ENCODE measurements around the gene TRIM68.

The TRIM68 gene, protein sequence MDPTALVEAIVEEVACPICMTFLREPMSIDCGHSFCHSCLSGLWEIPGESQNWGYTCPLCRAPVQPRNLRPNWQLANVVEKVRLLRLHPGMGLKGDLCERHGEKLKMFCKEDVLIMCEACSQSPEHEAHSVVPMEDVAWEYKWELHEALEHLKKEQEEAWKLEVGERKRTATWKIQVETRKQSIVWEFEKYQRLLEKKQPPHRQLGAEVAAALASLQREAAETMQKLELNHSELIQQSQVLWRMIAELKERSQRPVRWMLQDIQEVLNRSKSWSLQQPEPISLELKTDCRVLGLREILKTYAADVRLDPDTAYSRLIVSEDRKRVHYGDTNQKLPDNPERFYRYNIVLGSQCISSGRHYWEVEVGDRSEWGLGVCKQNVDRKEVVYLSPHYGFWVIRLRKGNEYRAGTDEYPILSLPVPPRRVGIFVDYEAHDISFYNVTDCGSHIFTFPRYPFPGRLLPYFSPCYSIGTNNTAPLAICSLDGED

DNA sequence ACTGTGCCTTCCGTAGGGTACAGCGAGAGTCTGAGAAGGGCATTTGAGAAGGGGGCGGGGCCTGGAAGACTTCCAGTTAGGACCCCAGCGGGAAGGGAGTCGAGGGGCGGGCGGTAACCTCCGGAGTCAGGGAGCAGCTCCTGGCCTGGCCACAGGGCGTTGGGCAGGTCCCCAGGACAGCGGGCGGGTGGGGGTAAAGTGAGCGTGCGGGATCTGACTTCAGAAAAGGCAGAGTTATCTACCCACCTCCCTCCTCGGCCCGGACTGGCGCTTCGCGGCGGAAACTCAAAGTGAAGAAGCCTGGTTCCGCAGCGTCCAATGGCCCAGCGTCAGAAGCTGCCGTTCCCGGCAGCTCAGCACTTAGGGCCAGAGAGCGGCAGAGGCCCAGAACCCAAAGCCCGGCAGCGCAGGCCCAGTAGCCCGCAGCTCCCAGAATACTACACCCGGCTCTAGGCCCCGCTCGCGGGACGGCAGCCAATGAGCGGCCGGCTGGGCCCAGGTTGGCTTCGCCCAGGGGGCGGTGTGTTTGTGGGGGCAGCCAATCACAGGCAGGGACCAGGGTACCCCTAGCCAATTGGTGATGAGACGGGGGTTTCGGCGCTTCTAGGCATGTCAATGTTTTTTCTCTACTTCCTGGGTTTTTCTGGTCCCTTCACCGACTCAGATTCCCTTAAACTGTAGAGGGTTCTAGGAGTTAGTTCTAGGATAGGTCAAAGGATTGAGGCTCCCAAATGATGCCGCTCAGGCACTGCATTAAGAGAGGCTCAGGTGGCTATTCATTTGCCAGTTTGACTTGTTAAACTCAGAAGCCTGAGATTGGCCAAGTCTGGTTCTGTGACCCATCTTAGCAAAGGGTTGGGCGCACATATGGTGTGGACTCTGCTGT lies at the start of gene TRIM68:
TSS of gene TRIM68 (minus strand) at position 451 of the 886 bp plus-strand sequence. CDS start 2,727 bp downstream, outside the sequence.
- DNase-seq = peak; percentile 94

DNA sequence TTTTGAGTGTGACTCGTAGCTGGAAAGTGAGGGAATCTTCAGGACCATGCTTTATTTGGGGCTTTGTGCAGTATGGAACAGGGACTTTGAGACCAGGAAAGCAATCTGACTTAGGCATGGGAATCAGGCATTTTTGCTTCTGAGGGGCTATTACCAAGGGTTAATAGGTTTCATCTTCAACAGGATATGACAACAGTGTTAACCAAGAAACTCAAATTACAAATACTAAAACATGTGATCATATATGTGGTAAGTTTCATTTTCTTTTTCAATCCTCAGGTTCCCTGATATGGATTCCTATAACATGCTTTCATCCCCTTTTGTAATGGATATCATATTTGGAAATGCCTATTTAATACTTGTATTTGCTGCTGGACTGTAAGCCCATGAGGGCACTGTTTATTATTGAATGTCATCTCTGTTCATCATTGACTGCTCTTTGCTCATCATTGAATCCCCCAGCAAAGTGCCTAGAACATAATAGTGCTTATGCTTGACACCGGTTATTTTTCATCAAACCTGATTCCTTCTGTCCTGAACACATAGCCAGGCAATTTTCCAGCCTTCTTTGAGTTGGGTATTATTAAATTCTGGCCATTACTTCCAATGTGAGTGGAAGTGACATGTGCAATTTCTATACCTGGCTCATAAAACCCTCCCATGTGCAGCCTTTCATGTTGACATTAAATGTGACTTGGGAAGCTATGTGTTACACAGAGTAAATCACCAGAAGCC lies 46.8 kb upstream of the TRIM68 start:
- DNase-seq = no peak

DNA sequence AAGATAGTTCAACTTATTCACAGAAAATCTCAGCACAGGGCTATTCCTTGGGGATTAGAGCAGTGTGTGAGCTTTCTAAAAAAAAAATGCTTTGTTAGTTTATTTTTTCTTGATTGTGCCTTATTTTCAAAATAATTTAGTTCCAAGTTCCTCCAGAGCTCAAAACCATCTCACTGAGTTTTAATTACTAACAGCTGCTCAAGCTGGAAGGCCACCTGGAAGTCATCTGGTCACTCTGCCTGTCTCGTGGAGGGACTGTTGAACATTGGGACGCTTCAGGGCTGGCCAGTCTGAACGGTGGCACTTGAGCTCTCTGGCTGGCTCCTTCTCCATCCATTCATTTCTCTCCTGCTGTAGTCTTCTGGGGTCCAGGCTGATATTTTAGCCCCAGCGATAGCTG lies 39.7 kb upstream of the TRIM68 start:
- no peak for DNase-seq

DNA sequence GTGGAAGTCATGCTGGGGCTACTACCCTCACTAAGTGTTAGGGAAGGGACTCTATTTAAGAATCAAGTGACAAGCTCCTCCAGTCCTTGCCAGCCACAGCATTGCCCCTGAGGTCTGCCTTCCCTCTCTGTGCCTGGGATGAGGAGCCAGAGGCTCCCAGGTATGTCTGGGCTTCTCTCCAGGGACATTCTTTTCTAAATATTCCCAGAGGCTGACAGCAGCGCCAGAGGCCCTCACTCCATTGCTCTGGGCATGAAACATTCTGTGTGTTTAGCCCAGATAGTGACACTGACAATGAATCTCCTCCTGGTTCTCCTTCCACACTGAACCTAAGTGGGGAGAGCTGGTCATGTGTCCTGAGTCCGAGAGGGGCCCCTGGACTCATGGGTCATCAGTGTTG lies 37.9 kb upstream of the TRIM68 start:
- no peak for DNase-seq

DNA sequence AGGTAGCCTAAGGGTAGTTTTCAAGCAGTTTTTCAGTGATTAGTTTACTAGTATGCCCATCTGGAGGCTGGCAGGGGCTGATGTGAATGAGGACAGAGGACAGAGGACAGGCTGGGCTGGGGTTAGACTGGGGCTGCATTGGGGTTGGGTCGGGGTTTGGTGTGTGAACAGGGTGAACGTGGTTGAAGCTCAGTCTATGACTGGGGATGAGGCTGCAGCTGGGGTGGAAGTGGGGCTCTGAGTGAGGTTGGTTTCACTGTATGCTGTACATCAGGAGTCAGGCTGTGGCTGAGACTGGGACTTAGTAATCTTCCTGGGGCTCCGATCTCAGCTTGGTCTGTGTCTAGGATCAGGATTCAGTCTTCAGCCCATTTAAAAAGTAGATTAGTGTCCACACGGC lies 36.2 kb upstream of the TRIM68 start:
- DNase-seq = no peak

DNA sequence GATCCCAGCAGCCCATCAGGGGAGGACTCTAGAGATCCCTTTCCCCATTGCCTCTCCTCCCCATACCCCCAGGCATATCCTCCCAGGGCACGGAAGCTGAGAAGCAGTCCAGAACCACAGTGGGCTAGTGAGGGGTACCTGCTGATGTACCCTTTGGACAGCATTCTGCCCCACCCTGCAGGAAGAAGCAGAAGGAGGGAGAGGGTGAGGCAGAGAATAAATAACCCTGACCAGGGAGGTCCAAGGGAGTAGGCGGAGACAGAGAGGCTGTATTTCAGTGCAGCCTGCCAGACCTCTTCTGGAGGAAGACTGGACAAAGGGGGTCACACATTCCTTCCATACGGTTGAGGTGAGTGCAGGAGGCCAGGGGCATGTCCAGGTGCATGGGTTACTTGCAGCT lies 35.7 kb upstream of the TRIM68 start, which contains the start of gene OR51E1:
TSS of gene OR51E1 (plus strand) at position 301 of the 400 bp plus-strand sequence. CDS start 8,545 bp downstream, outside the sequence.
- DNase-seq = no peak

DNA sequence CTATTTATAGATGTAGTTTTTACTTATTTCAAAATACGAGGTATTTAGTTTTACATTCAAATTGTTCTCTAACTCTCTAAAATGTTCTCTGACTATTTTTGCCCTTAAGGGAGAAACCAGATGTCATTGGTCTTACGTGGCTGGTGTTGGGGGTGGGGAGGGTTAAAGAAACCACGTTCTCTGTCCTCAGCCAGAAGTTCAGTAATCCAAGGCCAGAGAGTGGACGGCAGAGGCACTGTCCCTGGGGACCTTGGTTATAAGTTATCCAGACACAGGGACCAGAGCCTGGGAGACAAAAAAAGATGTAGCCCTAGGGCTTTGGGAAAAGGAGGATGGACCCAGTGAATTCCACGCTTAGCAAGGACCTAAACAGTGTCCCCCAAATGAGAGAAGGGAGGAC lies 35.0 kb upstream of the TRIM68 start:
- DNase-seq = no peak

DNA sequence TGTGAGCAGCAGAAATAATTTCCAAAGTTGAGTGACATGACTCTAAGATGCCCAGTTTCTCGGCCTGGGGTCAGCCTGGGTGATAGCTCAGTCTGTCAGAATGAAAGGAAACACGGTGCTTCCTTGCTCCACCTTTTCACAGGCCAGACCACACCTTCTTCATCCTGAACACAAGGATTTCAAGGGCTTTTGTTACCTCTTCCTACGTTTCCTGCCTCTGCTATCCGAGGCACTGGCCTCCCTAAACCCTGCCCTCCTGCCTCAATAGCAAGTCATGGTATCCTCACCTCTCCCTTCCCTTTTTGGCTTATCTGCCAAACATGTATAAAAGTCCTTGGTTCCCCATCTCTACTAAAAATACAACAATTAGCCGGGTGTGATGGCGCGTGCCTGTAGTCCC lies 34.0 kb upstream of the TRIM68 start:
- DNase-seq = no peak

DNA sequence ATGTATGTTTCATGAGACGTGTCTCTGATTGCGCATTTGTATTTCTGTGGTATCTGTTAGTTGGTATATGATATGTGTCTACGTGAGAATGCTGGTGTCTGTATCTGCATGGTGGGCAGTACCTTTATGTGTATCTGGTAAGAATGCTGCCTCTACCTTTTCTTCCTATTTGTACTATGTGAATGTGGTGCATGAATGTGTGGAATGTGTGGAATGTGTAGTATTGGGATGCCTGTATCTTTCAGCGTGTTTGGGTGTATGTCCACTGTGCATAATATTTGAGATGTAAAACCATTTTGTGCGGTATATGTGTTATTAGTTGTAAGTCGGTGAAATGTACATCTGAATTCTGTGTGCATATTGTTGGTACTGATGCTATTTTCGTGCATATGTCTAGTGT lies 33.5 kb upstream of the TRIM68 start:
- no peak for DNase-seq

DNA sequence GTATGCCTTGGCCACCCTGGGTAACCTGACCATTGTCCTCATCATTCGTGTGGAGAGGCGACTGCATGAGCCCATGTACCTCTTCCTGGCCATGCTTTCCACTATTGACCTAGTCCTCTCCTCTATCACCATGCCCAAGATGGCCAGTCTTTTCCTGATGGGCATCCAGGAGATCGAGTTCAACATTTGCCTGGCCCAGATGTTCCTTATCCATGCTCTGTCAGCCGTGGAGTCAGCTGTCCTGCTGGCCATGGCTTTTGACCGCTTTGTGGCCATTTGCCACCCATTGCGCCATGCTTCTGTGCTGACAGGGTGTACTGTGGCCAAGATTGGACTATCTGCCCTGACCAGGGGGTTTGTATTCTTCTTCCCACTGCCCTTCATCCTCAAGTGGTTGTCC lies 31.9 kb upstream of the TRIM68 start:
- no peak for DNase-seq

DNA sequence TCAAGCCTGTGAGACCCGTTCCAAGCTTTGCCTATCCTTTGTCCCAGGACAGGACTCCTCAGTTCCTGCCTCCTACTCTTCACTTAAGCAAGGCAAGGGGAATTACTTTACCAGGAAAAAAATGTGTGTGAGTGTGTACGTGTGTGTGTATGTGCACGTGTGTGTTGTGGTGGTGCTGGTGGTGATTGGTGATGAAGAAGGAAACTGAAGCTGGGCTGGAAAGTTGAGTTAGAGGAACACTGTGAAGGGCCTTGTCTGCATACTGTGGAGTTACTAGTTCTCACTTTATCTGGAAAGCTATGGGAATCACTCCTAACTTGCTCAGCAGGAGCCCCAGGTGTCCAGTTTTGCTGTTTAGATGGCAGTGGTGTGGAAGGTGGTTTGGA lies 29.6 kb upstream of the TRIM68 start:
- no peak for DNase-seq

DNA sequence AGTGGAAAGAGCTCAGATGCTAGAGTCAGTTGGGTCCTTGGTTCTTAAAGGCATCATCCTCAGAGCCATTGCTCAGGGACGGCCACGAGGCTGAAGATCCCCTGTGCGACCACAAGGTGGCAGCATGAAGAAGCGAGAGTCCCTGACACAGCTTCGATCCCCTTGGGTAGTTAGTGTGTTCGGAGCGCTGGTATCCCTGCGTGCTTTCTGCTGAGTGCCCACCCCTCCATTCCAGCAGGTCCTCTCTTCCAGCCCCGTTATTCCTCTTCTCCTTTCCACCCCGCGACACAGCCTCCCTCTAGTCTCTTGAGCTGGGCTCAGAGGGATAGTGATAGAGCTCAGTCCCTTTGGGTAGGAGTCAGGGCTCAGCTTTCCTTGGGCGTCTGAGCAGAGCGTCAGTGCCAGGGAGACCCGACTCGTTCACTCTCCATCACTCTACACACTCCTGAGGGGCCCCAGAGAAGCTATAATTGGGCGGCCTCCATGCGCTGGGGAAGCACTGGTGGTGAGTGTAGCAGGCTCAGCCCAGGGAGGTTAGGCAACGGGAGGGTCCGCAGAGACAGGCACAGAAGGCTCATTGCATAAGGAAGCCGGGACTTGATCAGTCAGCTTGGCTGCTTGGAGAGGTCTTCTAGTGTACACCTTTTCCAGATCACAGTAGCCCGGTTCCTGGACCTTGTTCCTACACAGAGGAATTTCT lies 29.1 kb upstream of the TRIM68 start, which contains the start of gene OR51D1:
TSS of gene OR51D1 (plus strand) at position 516 of the 700 bp plus-strand sequence. CDS start 2,314 bp downstream, outside the sequence.
- DNase-seq = peak; percentile 57

DNA sequence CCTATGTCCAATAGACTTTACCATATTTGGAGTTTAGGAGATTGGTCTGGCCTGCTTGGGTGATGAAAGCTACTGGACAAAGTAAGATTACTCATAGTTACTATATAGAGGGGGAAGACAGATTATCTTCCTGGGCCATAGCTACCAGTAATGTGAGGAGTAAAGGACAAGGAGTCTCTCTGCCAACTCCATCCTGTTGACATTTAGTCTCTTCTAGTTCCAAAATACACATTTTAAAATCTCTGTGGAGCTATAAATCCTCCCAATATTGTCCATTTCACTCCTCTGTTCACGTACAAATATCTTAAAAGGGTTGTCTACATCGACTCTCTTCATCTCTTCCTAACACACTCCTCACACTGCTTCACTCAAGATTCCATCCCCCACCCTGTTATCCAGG lies 28.1 kb upstream of the TRIM68 start:
- DNase-seq = no peak

DNA sequence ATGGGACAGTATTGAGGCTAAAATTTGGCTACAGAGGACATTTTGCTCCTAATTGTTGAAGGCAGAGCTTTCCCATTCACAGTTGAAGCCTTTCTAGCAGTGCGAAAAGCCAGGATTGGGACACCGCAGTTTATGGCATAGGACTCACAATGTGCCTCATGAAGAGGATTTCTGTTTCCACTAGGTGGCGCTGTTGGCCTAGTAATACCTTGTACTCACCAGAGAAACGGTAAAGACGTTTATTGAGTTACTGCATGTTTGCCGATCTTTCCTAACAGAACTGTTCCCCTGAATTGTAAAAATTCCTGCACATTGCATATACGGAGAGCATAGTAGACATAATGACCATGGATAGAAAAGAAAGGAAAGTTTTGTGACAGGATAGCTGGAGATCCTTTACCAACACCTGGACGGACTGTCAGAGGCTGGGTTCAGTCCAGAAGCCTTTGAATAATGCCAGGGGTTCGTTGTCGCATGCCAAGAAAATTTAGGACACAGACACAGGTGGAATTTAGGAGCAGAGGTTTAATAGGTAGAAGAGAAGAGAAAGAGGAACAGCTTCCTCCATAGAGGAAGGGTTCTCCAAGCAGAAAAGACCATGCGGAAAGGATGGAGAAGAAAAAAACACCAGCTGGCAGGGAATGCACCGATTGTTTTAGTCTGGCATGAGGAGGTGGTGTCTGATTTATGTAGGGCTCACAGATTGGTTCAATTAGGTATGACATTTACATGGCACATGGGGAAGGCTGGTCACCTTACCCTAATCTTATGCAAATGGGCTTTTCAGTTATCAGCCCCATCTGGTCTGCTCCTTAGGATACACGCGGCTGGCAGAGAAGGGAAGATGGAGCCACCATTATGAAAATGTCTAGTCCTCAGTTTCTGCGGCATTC lies 18.4 kb upstream of the TRIM68 start:
- DNase-seq = peak; percentile 11

DNA sequence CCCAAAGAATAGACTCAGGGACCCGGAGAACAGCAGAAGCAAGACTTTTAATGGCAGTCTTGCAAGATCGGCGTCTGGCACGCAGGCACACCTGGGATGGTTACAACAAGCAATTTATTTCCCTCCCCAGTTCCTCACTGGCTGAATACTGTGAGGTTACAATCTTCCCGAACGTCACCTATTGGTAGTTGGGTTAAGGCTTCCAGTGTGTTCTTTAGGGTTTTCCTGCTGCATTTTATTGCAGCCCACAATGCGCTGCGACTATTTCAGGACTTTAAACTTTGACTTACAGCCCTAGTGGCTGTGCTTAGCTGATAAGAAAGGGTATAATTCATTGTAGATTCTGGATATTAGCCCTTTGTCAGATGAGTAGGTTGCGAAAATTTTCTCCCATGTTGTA lies 11.5 kb upstream of the TRIM68 start:
- no peak for DNase-seq

DNA sequence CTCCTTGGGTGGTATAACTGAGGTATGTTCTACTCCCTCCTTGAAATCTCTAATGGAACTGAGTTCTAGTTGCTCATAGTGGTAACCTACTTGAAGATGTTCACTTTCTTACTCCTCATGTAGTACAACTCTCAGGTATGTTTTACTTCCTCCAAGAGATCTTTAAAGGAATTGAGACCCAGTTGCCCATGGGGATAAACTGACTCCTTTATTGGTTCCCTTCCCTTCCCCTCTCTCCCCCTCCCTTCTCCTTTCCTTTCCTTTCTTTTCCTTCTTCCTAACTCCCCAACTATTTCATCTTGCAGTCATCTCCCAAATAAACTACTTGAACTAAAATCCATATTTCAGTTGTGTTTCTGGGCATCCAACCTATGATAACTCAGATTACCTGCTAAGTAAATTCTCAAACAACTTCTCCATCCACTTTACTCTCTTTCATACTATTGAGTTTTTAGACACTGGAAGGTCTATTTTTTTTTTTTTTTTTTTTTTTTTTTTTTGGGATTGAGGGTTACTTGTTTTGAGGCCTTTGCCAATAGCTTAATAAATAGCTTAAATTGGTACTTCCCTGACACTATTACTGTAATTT lies 7.9 kb upstream of the TRIM68 start:
- no peak for DNase-seq

DNA sequence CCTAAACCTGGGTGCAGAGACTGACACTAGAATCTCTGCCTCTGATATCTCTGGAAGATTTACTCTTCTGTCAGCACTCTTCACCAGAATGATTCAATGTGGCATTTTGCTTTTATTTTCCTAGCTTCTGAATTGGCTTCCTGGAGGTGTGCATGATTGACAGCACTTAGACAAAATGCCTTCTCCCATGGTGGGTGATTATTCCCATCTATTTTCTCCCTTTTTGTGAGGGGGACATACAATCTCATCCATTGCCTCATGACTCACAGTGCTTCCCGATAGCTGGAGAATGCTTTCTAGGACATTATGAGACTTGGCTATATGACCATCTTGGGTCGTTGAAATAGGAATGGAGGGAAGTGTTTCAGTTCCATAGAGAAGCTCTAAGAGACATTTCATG lies 4.0 kb upstream of the TRIM68 start:
- no peak for DNase-seq

DNA sequence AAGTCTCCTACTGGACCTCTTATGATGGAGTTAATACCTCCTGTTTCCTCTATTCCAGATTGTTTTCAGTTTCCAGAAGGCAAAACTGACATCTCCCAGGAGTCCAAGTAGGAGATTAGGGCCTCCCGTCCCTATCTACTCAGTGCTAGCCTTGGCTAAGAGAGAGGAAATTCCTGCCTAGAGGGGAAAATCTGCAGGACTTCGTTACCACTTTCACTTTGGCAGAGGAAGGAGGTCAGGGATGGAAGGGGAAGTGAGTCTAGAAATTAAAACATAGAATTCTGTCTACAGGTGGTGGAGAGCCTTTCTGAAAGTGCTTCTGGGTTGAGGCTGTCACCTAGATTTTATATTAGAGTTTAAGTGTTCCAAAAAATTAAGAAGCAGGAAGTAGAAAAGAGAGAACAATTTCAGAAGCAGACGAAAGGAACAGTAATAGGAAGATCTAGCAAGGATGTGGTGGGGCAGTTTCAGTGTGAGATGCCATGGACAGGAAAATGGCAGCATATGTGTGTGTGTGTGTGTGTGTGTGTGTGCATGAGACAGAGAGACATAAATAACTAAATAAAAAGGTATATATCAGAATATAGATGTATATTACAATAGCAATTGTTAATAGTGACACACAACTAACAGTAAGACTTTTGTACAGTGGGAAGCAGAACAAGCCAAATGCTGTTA lies 2.4 kb upstream of the TRIM68 start:
- peak; percentile 0 for DNase-seq

DNA sequence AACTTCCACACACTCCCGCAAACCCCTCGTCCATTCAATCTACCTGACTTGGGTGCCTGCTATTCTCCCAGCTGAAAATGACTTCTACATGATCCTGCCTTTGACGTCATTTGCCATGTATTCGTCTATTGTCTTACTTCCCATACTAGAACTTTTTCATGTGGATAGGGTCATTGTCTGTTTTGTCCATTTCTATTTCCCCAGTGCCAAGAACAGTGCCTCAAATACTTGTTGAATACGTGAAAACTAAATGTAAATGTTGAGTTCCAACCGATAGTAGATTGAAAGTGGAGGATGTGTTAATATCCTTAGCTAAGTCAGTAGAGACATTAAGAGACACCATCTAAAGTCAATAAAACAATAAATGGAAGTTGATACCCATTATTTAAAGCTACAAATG lies 935 bp downstream of the TRIM68 start:
- no peak for DNase-seq

All from stimulated activated naive CD4-positive, alpha-beta T cell treated with Interleukin-2 at 50 U/mL for 16 hours (primary cell).